Measurements from ENCODE around the gene EIF2D.

The EIF2D gene

GRCh38 chr1:206578978-206579374 is 33.3 kb downstream of the EIF2D start:
- peaks cover 2% of the 10 kb centered on the region; the same call in 1 of the 2 replicates for H3K4me1 ChIP-seq (ENCODE audit: control insufficient read depth, insufficient read depth, low read length)
- no peak overlapping the region for H3K9ac ChIP-seq (ENCODE audit: low read depth, low read length)
- H3K36me3 ChIP-seq (ENCODE audit: control insufficient read depth, insufficient read depth, low read length) = no peaks in the 10 kb centered on the region

GRCh38 chr1:206578068-206578977 is 33.9 kb downstream of the EIF2D start:
- Histone ChIP-seq H3K27ac (ENCODE audit: low read depth, low read length) (no peak overlapping the region), H3K27me3 (ENCODE audit: control insufficient read depth, insufficient read depth, low read length) (no peaks in the 10 kb centered on the region), H3K9ac (ENCODE audit: low read depth, low read length) (no peak overlapping the region), H3K4me3 (ENCODE audit: low read depth, low read length) (no peak overlapping the region), H3K9me3 (ENCODE audit: control insufficient read depth, insufficient read depth, low read length) (no peaks in the 10 kb centered on the region), H3K36me3 (ENCODE audit: control insufficient read depth, insufficient read depth, low read length) (no peaks in the 10 kb centered on the region), H3K4me1 (ENCODE audit: control insufficient read depth, insufficient read depth, low read length) (peaks cover under 1% of the 10 kb centered on the region; the same call in 1 of the 2 replicates)

More at GRCh38 chr1:206578978-206579374, 33.3 kb downstream of the EIF2D start:
- Histone ChIP-seq H3K27me3 (ENCODE audit: control insufficient read depth, insufficient read depth, low read length) (no peaks in the 10 kb centered on the region), H3K27ac (ENCODE audit: low read depth, low read length) (no peak overlapping the region), H3K4me3 (ENCODE audit: low read depth, low read length) (no peak overlapping the region), H3K9me3 (ENCODE audit: control insufficient read depth, insufficient read depth, low read length) (no peaks in the 10 kb centered on the region)

GRCh38 chr1:206577626-206578025 is 34.6 kb downstream of the EIF2D start:
- H3K9ac ChIP-seq (ENCODE audit: low read depth, low read length) = no peak overlapping the region
- H3K36me3 ChIP-seq (ENCODE audit: control insufficient read depth, insufficient read depth, low read length) = no peaks in the 10 kb centered on the region
- no peaks in the 10 kb centered on the region for H3K27me3 ChIP-seq (ENCODE audit: control insufficient read depth, insufficient read depth, low read length)
- no peak overlapping the region for H3K4me3 ChIP-seq (ENCODE audit: low read depth, low read length)
- no peak overlapping the region for H3K27ac ChIP-seq (ENCODE audit: low read depth, low read length)
- no peaks in the 10 kb centered on the region for H3K9me3 ChIP-seq (ENCODE audit: control insufficient read depth, insufficient read depth, low read length)
- H3K4me1 ChIP-seq (ENCODE audit: control insufficient read depth, insufficient read depth, low read length) = no peaks in the 10 kb centered on the region

- H3K27me3 ChIP-seq (ENCODE audit: control insufficient read depth, insufficient read depth, low read length) = no peaks in the 10 kb centered on the region
- no peaks in the 10 kb centered on the region for H3K9me3 ChIP-seq (ENCODE audit: control insufficient read depth, insufficient read depth, low read length)
- no peak overlapping the region for H3K9ac ChIP-seq (ENCODE audit: low read depth, low read length)
- no peak overlapping the region for H3K4me3 ChIP-seq (ENCODE audit: low read depth, low read length)
- H3K27ac ChIP-seq (ENCODE audit: low read depth, low read length) = no peak overlapping the region
- no peaks in the 10 kb centered on the region for H3K4me1 ChIP-seq (ENCODE audit: control insufficient read depth, insufficient read depth, low read length)
- H3K36me3 ChIP-seq (ENCODE audit: control insufficient read depth, insufficient read depth, low read length) = no peaks in the 10 kb centered on the region
Measured at GRCh38 chr1:206575894-206576737, 36.1 kb downstream of the EIF2D start.

- no peaks in the 10 kb centered on the region for H3K36me3 ChIP-seq (ENCODE audit: control insufficient read depth, insufficient read depth, low read length)
- no peak overlapping the region for H3K9ac ChIP-seq (ENCODE audit: low read depth, low read length)
- no peaks in the 10 kb centered on the region for H3K4me1 ChIP-seq (ENCODE audit: control insufficient read depth, insufficient read depth, low read length)
- H3K27me3 ChIP-seq (ENCODE audit: control insufficient read depth, insufficient read depth, low read length) = no peaks in the 10 kb centered on the region
- no peak overlapping the region for H3K4me3 ChIP-seq (ENCODE audit: low read depth, low read length)
- H3K27ac ChIP-seq (ENCODE audit: low read depth, low read length) = no peak overlapping the region
- no peaks in the 10 kb centered on the region for H3K9me3 ChIP-seq (ENCODE audit: control insufficient read depth, insufficient read depth, low read length)
Measured at GRCh38 chr1:206575165-206575893, 36.9 kb downstream of the EIF2D start.

- no peak overlapping the region for H3K4me3 ChIP-seq (ENCODE audit: low read depth, low read length)
- H3K9me3 ChIP-seq (ENCODE audit: control insufficient read depth, insufficient read depth, low read length) = no peaks in the 10 kb centered on the region
- no peaks in the 10 kb centered on the region for H3K27me3 ChIP-seq (ENCODE audit: control insufficient read depth, insufficient read depth, low read length)
- H3K27ac ChIP-seq (ENCODE audit: low read depth, low read length) = no peak overlapping the region
- H3K4me1 ChIP-seq (ENCODE audit: control insufficient read depth, insufficient read depth, low read length) = peaks cover 8% of the 10 kb centered on the region; the same call in 1 of the 2 replicates
- no peak overlapping the region for H3K9ac ChIP-seq (ENCODE audit: low read depth, low read length)
- H3K36me3 ChIP-seq (ENCODE audit: control insufficient read depth, insufficient read depth, low read length) = no peaks in the 10 kb centered on the region
Measured at GRCh38 chr1:206573762-206574161, 38.5 kb downstream of the EIF2D start.

GRCh38 chr1:206573319-206573718 is 38.9 kb downstream of the EIF2D start:
- Histone ChIP-seq H3K27ac (ENCODE audit: low read depth, low read length) (no peak overlapping the region), H3K36me3 (ENCODE audit: control insufficient read depth, insufficient read depth, low read length) (no peaks in the 10 kb centered on the region), H3K9me3 (ENCODE audit: control insufficient read depth, insufficient read depth, low read length) (no peaks in the 10 kb centered on the region), H3K4me3 (ENCODE audit: low read depth, low read length) (no peak overlapping the region), H3K4me1 (ENCODE audit: control insufficient read depth, insufficient read depth, low read length) (peaks cover 9% of the 10 kb centered on the region; the same call in 1 of the 2 replicates), H3K27me3 (ENCODE audit: control insufficient read depth, insufficient read depth, low read length) (no peaks in the 10 kb centered on the region), H3K9ac (ENCODE audit: low read depth, low read length) (no peak overlapping the region)

- no peaks in the 10 kb centered on the region for H3K9me3 ChIP-seq (ENCODE audit: control insufficient read depth, insufficient read depth, low read length)
- no peak overlapping the region for H3K9ac ChIP-seq (ENCODE audit: low read depth, low read length)
- no peak overlapping the region for H3K27ac ChIP-seq (ENCODE audit: low read depth, low read length)
- no peaks in the 10 kb centered on the region for H3K36me3 ChIP-seq (ENCODE audit: control insufficient read depth, insufficient read depth, low read length)
- peaks cover 9% of the 10 kb centered on the region; the same call in 1 of the 2 replicates for H3K4me1 ChIP-seq (ENCODE audit: control insufficient read depth, insufficient read depth, low read length)
- H3K27me3 ChIP-seq (ENCODE audit: control insufficient read depth, insufficient read depth, low read length) = no peaks in the 10 kb centered on the region
- no peak overlapping the region for H3K4me3 ChIP-seq (ENCODE audit: low read depth, low read length)
Measured at GRCh38 chr1:206572835-206573234, 39.4 kb downstream of the EIF2D start.

- H3K36me3 ChIP-seq (ENCODE audit: control insufficient read depth, insufficient read depth, low read length) = no peaks in the 10 kb centered on the region
- H3K4me1 ChIP-seq (ENCODE audit: control insufficient read depth, insufficient read depth, low read length) = peaks cover 9% of the 10 kb centered on the region; the same call in 1 of the 2 replicates
- H3K9me3 ChIP-seq (ENCODE audit: control insufficient read depth, insufficient read depth, low read length) = no peaks in the 10 kb centered on the region
- H3K9ac ChIP-seq (ENCODE audit: low read depth, low read length) = no peak overlapping the region
- H3K27me3 ChIP-seq (ENCODE audit: control insufficient read depth, insufficient read depth, low read length) = no peaks in the 10 kb centered on the region
- H3K4me3 ChIP-seq (ENCODE audit: low read depth, low read length) = no peak overlapping the region
- no peak overlapping the region for H3K27ac ChIP-seq (ENCODE audit: low read depth, low read length)
Measured at GRCh38 chr1:206570529-206570928, 41.7 kb downstream of the EIF2D start.

- peaks cover 9% of the 10 kb centered on the region; the same call in 1 of the 2 replicates for H3K4me1 ChIP-seq (ENCODE audit: control insufficient read depth, insufficient read depth, low read length)
- H3K9ac ChIP-seq (ENCODE audit: low read depth, low read length) = no peak overlapping the region
- no peaks in the 10 kb centered on the region for H3K27me3 ChIP-seq (ENCODE audit: control insufficient read depth, insufficient read depth, low read length)
- no peaks in the 10 kb centered on the region for H3K9me3 ChIP-seq (ENCODE audit: control insufficient read depth, insufficient read depth, low read length)
- no peaks in the 10 kb centered on the region for H3K36me3 ChIP-seq (ENCODE audit: control insufficient read depth, insufficient read depth, low read length)
- no peak overlapping the region for H3K27ac ChIP-seq (ENCODE audit: low read depth, low read length)
- no peak overlapping the region for H3K4me3 ChIP-seq (ENCODE audit: low read depth, low read length)
Measured at GRCh38 chr1:206569556-206569955, 42.7 kb downstream of the EIF2D start.
